ENCODE measurements around the gene KCTD8. TPM values are rescaled to one million over a fixed set of nuclear protein-coding genes. Genes with fewer than 3 reads are reported as not detected.

Gene KCTD8
- total RNA-seq, 1 experiment from 2014 or later = not detected

GRCh38 chr4:44145868-44146267 lies 302.7 kb downstream of the KCTD8 start:
- ATAC-seq = no peak
- Histone ChIP-seq H3K27me3 (ENCODE audit: control insufficient read depth, insufficient read depth, low read length) (no peaks in the 10 kb centered on the region), H3K4me1 (ENCODE audit: control insufficient read depth, insufficient read depth, low read length) (no peaks in the 10 kb centered on the region), H3K27ac (ENCODE audit: low read length) (no peak overlapping the region), H3K36me3 (ENCODE audit: control insufficient read depth, insufficient read depth, low read length) (no peaks in the 10 kb centered on the region), H3K9me3 (ENCODE audit: control insufficient read depth, insufficient read depth, low read depth, low read length) (no peaks in the 10 kb centered on the region), H3K4me3 (ENCODE audit: low read depth in 2 of 2, low read length in 2 of 2) (no peak overlapping the region)
- TF ChIP-seq TCF7L2 (IDR thresholded peaks at IDR 0.05; ENCODE audit: low read depth, low read length) (no peak), REST (IDR thresholded peaks at IDR 0.05; ENCODE audit: insufficient read depth in 1 of 2, low read depth in 2 of 2, low read length in 1 of 2) (no peak), SIN3A (IDR thresholded peaks at IDR 0.05; ENCODE audit: borderline replicate concordance, insufficient read depth, low read depth, low read length) (no peak), POLR2AphosphoS5 (IDR thresholded peaks at IDR 0.05; ENCODE audit: low read depth, low read length) (no peak), CTCF (IDR thresholded peaks at IDR 0.05) (no peak)
- intact Hi-C loops (cut with micrococcal nuclease; ENCODE audit: unreplicated experiment) = no loop called here
- ChIA-PET POLR2A (no interaction called here), CTCF (no interaction called here)
- in situ Hi-C loops (cut with HindIII; ENCODE audit: low pct_unique_long_range_greater_than_20kb, low sequenced_read_pairs) = no loop called here
- BruUV-seq (replicated peaks) = no TSS peak
- DNase-seq (ENCODE audit: low read depth, low spot score) = no peak

GRCh38 chr4:44132526-44132925 lies 316.1 kb downstream of the KCTD8 start:
- POLR2A ChIA-PET = no interaction called here
- BruUV-seq (replicated peaks) = no TSS peak
- intact Hi-C loops (cut with micrococcal nuclease; ENCODE audit: unreplicated experiment) (no loop called here), in situ Hi-C loops (cut with HindIII; ENCODE audit: low pct_unique_long_range_greater_than_20kb, low sequenced_read_pairs) (no loop called here)
- H3K4me3 ChIP-seq (ENCODE audit: low read depth in 2 of 2, low read length in 2 of 2) = no peak overlapping the region
- H3K36me3 ChIP-seq (ENCODE audit: control insufficient read depth, insufficient read depth, low read length) = no peaks in the 10 kb centered on the region
- no peaks in the 10 kb centered on the region for H3K4me1 ChIP-seq (ENCODE audit: control insufficient read depth, insufficient read depth, low read length)
- no peak overlapping the region for H3K27ac ChIP-seq (ENCODE audit: low read length)
- no peak for ATAC-seq
- H3K27me3 ChIP-seq (ENCODE audit: control insufficient read depth, insufficient read depth, low read length) = no peaks in the 10 kb centered on the region
- CTCF ChIA-PET = no interaction called here
- no peak for TF ChIP-seq SIN3A (IDR thresholded peaks at IDR 0.05; ENCODE audit: borderline replicate concordance, insufficient read depth, low read depth, low read length)
- no peak for TF ChIP-seq CTCF (IDR thresholded peaks at IDR 0.05)
- TF ChIP-seq REST (IDR thresholded peaks at IDR 0.05; ENCODE audit: insufficient read depth in 1 of 2, low read depth in 2 of 2, low read length in 1 of 2) = no peak
- no peak for TF ChIP-seq TCF7L2 (IDR thresholded peaks at IDR 0.05; ENCODE audit: low read depth, low read length)
- no peak for TF ChIP-seq POLR2AphosphoS5 (IDR thresholded peaks at IDR 0.05; ENCODE audit: low read depth, low read length)
- no peak for DNase-seq (ENCODE audit: low read depth, low spot score)
- no peaks in the 10 kb centered on the region for H3K9me3 ChIP-seq (ENCODE audit: control insufficient read depth, insufficient read depth, low read depth, low read length)

Other genes with a start within 250 kb of the KCTD8 start
- not detected for gene YIPF7, start 202.8 kb upstream of the KCTD8 start, total RNA-seq (2021; ENCODE audit: unreplicated experiment)
- 11.6 TPM for gene GUF1, start 229.6 kb upstream of the KCTD8 start, total RNA-seq (2021; ENCODE audit: unreplicated experiment)